ENCODE results near the gene CUX1.

DNA sequence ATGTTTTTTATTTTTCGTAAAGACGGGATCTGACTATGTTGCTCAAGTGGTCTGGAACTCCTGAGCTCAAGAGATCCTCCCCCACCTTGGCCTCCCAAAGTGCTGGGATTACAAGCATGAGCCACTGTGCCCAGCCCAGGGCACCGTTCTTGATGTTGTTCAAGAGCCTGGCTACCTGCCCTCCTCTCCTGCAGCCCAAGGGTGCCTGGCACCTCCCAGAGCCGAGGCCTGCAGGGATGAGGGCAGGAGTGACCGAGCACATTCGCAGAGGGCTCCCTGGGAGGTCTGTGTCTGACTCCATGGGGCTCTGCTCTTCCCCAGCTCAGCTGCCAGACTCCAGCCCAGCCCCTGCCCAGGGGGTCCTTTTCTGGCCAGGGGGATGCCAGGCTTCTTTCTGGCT lies 484.6 kb downstream of the CUX1 start:
- TF ChIP-seq, protein P1, sequence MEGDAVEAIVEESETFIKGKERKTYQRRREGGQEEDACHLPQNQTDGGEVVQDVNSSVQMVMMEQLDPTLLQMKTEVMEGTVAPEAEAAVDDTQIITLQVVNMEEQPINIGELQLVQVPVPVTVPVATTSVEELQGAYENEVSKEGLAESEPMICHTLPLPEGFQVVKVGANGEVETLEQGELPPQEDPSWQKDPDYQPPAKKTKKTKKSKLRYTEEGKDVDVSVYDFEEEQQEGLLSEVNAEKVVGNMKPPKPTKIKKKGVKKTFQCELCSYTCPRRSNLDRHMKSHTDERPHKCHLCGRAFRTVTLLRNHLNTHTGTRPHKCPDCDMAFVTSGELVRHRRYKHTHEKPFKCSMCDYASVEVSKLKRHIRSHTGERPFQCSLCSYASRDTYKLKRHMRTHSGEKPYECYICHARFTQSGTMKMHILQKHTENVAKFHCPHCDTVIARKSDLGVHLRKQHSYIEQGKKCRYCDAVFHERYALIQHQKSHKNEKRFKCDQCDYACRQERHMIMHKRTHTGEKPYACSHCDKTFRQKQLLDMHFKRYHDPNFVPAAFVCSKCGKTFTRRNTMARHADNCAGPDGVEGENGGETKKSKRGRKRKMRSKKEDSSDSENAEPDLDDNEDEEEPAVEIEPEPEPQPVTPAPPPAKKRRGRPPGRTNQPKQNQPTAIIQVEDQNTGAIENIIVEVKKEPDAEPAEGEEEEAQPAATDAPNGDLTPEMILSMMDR (IDR thresholded peaks at IDR 0.05) = no peak
- TF ChIP-seq POLR2A (IDR thresholded peaks at IDR 0.05) = no peak
